Muscle layer of duodenum (tissue), 2 donors: ENCODE data around the gene OPN3.
"Not testable (repeated sequence)": the region's sequence is repeated elsewhere in the genome, so short reads cannot be mapped to it uniquely, and the experiment has no call there.

ENCODE experiments used
- H3K27ac ChIP-seq: one replicate; pipeline ENCODE4 v1.7.0; 2013; ENCODE audit warnings: mild to moderate bottlenecking, low read length
- H3K27me3 ChIP-seq: one replicate; pipeline ENCODE4 v1.7.0; 2013; ENCODE audit warnings: low read depth, mild to moderate bottlenecking, control low read depth, low read length
- H3K36me3 ChIP-seq, 2 donors: one replicate each; pipeline ENCODE4 v1.7.0; 2013; ENCODE audit warnings: low read length in 2 of 2, control low read depth in 1 of 2, mild to moderate bottlenecking in 1 of 2; ENCODE audit not compliant: insufficient read depth in 2 of 2, control insufficient read depth in 1 of 2
- H3K4me1 ChIP-seq, 2 donors: one replicate each; pipeline ENCODE4 v1.7.0; 2013; ENCODE audit warnings: low read length in 2 of 2, mild to moderate bottlenecking in 2 of 2, control low read depth in 1 of 2, moderate library complexity in 1 of 2; ENCODE audit not compliant: insufficient read depth in 2 of 2, control insufficient read depth in 1 of 2
- H3K4me3 ChIP-seq, 2 donors: one replicate each; pipeline ENCODE4 v1.7.0; 2013; ENCODE audit warnings: low read length in 2 of 2, low read depth in 1 of 2, mild to moderate bottlenecking in 1 of 2
- H3K9me3 ChIP-seq, 2 donors: one replicate each; pipeline ENCODE4 v1.7.0; 2013; ENCODE audit warnings: low read length in 2 of 2, control low read depth in 1 of 2, mild to moderate bottlenecking in 1 of 2; ENCODE audit not compliant: control insufficient read depth in 1 of 2
- donor health status: healthy.

The OPN3 gene

GRCh38 chr1:241672301-241672700 lies 32.1 kb upstream of the OPN3 start:
- no peaks in the 10 kb centered on the region for H3K9me3 ChIP-seq
- H3K4me1 ChIP-seq, result no peaks in the 10 kb centered on the region
- no peaks in the 10 kb centered on the region for H3K27me3 ChIP-seq
- H3K27ac ChIP-seq, result no peak overlapping the region
- H3K36me3 ChIP-seq, result no peaks in the 10 kb centered on the region
- H3K4me3 ChIP-seq, result no peak overlapping the region

GRCh38 chr1:241666419-241666818 lies 26.2 kb upstream of the OPN3 start:
- no peak overlapping the region for H3K4me3 ChIP-seq
- H3K27ac ChIP-seq, result no peak overlapping the region
- H3K27me3 ChIP-seq, result no peaks in the 10 kb centered on the region
- no peaks in the 10 kb centered on the region for H3K4me1 ChIP-seq
- H3K36me3 ChIP-seq, result no peaks in the 10 kb centered on the region
- no peaks in the 10 kb centered on the region for H3K9me3 ChIP-seq

- H3K36me3 ChIP-seq, result no peaks in the 10 kb centered on the region
- no peak overlapping the region for H3K27ac ChIP-seq
- H3K9me3 ChIP-seq, result no peaks in the 10 kb centered on the region
- H3K4me3 ChIP-seq, result no peak overlapping the region
- H3K4me1 ChIP-seq, result no peaks in the 10 kb centered on the region
- no peaks in the 10 kb centered on the region for H3K27me3 ChIP-seq
These were observed 20.3 kb upstream of the OPN3 start for GRCh38 chr1:241660424-241660972.

- H3K9me3 ChIP-seq, H3K4me3 ChIP-seq, H3K36me3 ChIP-seq, H3K27me3 ChIP-seq, H3K27ac ChIP-seq, H3K4me1 ChIP-seq: not testable (repeated sequence)
These were observed 18.8 kb upstream of the OPN3 start for GRCh38 chr1:241659016-241659415.

- no peak overlapping the region for H3K27ac ChIP-seq
- H3K4me3 ChIP-seq, result no peak overlapping the region
- H3K4me1 ChIP-seq, result no peaks in the 10 kb centered on the region
- no peaks in the 10 kb centered on the region for H3K36me3 ChIP-seq
- no peaks in the 10 kb centered on the region for H3K9me3 ChIP-seq
- no peaks in the 10 kb centered on the region for H3K27me3 ChIP-seq
These were observed 18.1 kb upstream of the OPN3 start for GRCh38 chr1:241658081-241658793.

GRCh38 chr1:241654641-241655040 lies 14.5 kb upstream of the OPN3 start:
- Histone ChIP-seq H3K4me3 (no peak overlapping the region), H3K27ac (no peak overlapping the region), H3K36me3 (no peaks in the 10 kb centered on the region), H3K27me3 (no peaks in the 10 kb centered on the region), H3K4me1 (no peaks in the 10 kb centered on the region), H3K9me3 (no peaks in the 10 kb centered on the region)

GRCh38 chr1:241654019-241654418 lies 13.8 kb upstream of the OPN3 start:
- Histone ChIP-seq H3K9me3 (no peaks in the 10 kb centered on the region), H3K4me1 (no peaks in the 10 kb centered on the region), H3K4me3 (no peak overlapping the region), H3K27me3 (no peaks in the 10 kb centered on the region), H3K27ac (no peak overlapping the region), H3K36me3 (no peaks in the 10 kb centered on the region)

GRCh38 chr1:241652012-241652411 lies 11.8 kb upstream of the OPN3 start, which contains the start of gene WDR64:
WDR64 (plus strand) TSS chr1:241652281; CDS start chr1:241652485, 204 bp downstream.
- no peaks in the 10 kb centered on the region for H3K27me3 ChIP-seq
- H3K9me3 ChIP-seq, result no peaks in the 10 kb centered on the region

GRCh38 chr1:241648159-241648558 lies 8.0 kb upstream of the OPN3 start:
- Histone ChIP-seq H3K27ac (no peak overlapping the region), H3K4me1 (no peaks in the 10 kb centered on the region), H3K36me3 (no peaks in the 10 kb centered on the region)

More at GRCh38 chr1:241652012-241652411, 11.8 kb upstream of the OPN3 start, which contains the start of gene WDR64:
- no peaks in the 10 kb centered on the region for H3K36me3 ChIP-seq
- no peaks in the 10 kb centered on the region for H3K4me1 ChIP-seq
- H3K27ac ChIP-seq, result no peak within 1 kb of the TSS
- no peak within 1 kb of the TSS for H3K4me3 ChIP-seq

GRCh38 chr1:241647658-241648057 lies 7.5 kb upstream of the OPN3 start:
- Histone ChIP-seq H3K27ac (no peak overlapping the region), H3K4me3 (no peak overlapping the region), H3K36me3 (no peaks in the 10 kb centered on the region), H3K4me1 (no peaks in the 10 kb centered on the region), H3K9me3 (no peaks in the 10 kb centered on the region), H3K27me3 (no peaks in the 10 kb centered on the region)

More at GRCh38 chr1:241648159-241648558, 8.0 kb upstream of the OPN3 start:
- no peaks in the 10 kb centered on the region for H3K27me3 ChIP-seq
- no peak overlapping the region for H3K4me3 ChIP-seq
- no peaks in the 10 kb centered on the region for H3K9me3 ChIP-seq

GRCh38 chr1:241646201-241646600 lies 6.0 kb upstream of the OPN3 start:
- Histone ChIP-seq H3K4me3 (no peak overlapping the region), H3K36me3 (no peaks in the 10 kb centered on the region), H3K4me1 (no peaks in the 10 kb centered on the region), H3K9me3 (no peaks in the 10 kb centered on the region), H3K27me3 (no peaks in the 10 kb centered on the region), H3K27ac (no peak overlapping the region)

GRCh38 chr1:241645199-241645598 lies 5.0 kb upstream of the OPN3 start:
- Histone ChIP-seq H3K9me3 (no peaks in the 10 kb centered on the region), H3K27ac (no peak overlapping the region), H3K27me3 (no peaks in the 10 kb centered on the region), H3K4me3 (no peak overlapping the region), H3K36me3 (no peaks in the 10 kb centered on the region), H3K4me1 (no peaks in the 10 kb centered on the region)
